GM12891 (cell line): Measurements from ENCODE around the gene MMP26.

Experiments used
- POLR2A ChIP-seq: IDR thresholded peaks from 2 replicates; pipeline ENCODE4 v1.6.1; 2011; ENCODE audit warnings: low read depth, low read length, control low read depth
- POLR2AphosphoS5 ChIP-seq: IDR thresholded peaks from 2 replicates; pipeline ENCODE4 v1.6.1; 2011; ENCODE audit warnings: low read depth, low read length, control low read depth
- SPI1 ChIP-seq: IDR thresholded peaks from 2 replicates; pipeline ENCODE4 v1.6.1; 2011; ENCODE audit warnings: low read depth, low read length, control low read depth
- TAF1 ChIP-seq: IDR thresholded peaks from 2 replicates; pipeline ENCODE4 v1.6.1; 2011; ENCODE audit warnings: low read depth, low read length, control low read depth

GRCh38 chr11:4697585-4697984, 7.0 kb upstream of the MMP26 start, which contains the start of gene OR51E2:
- TF ChIP-seq POLR2A: no peak
- no peak for TF ChIP-seq TAF1
- no peak for TF ChIP-seq POLR2AphosphoS5
- TF ChIP-seq SPI1: no peak
